Activated naive CD4-positive, alpha-beta T cell treated with anti-CD3 and anti-CD28 coated beads, Interleukin-2, amount 50 U/mL, for 16 hours (primary cell): Measurements from ENCODE around the gene FCHSD2.
"Not testable (repeated sequence)": the region's sequence is repeated elsewhere in the genome, so short reads cannot be mapped to it uniquely, and the experiment has no call there.

Source experiments
- DNase-seq: peaks from one replicate; pipeline ENCODE4 v3.0.0-alpha.2; 2020

The FCHSD2 gene

GRCh38 chr11:73147771-73148681 lies 5.9 kb upstream of the FCHSD2 start:
- DNase-seq, result no peak

GRCh38 chr11:73145986-73146575 lies 4.0 kb upstream of the FCHSD2 start:
- no peak for DNase-seq

DNA sequence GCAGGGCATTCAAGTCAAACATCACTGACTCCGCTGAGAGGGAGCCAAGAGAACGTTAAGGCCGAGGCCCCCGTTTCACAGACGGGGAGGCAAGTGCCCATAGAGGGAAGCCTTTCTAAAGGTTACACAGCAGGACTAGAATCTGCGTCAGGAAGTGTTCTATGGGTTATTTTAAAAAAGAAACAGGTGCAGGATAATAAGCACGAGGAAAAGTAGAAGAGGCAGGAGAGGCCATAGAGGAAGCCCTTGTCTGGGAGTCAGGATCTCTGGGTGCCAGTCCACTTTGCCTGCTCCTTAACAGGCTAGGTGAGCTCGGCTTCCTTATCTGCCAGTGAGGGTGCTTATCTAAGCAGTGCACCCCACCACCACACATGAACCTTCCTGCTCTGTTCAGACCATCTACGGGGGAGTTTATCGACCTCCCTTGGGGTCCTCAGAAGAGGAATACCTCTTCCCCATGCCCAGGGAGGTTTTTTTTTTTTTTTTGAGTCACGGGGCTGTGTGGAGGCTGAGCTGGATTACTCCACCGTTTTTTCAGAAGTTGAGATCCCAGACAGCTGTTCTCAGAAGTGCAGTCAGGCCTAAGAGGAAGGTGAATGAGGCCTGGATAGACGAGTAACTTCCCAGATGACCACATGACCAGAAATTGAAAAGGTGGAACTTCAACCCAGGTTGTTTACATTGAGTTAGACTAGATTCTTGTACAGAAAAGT lies 1.2 kb upstream of the FCHSD2 start:
- DNase-seq, result no peak

- DNase-seq, result peak; percentile 66
Observed at GRCh38 chr11:73141309-73142127, 600 bp downstream of the FCHSD2 start.

DNA sequence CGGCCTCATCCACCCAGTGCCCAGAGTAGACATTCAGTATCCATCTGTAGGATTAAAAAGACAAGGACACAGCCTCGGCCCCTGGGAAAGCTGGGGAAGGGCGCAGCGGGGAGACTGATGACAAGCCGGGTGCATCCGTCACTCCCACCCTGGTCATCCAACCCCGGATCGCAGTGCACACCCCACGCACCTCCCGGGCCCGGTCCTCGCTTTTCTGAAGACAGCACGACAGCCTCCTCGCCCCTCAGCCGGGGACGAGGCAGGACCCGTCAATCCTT lies 1.1 kb downstream of the FCHSD2 start:
- DNase-seq, result peak; percentile 29

DNA sequence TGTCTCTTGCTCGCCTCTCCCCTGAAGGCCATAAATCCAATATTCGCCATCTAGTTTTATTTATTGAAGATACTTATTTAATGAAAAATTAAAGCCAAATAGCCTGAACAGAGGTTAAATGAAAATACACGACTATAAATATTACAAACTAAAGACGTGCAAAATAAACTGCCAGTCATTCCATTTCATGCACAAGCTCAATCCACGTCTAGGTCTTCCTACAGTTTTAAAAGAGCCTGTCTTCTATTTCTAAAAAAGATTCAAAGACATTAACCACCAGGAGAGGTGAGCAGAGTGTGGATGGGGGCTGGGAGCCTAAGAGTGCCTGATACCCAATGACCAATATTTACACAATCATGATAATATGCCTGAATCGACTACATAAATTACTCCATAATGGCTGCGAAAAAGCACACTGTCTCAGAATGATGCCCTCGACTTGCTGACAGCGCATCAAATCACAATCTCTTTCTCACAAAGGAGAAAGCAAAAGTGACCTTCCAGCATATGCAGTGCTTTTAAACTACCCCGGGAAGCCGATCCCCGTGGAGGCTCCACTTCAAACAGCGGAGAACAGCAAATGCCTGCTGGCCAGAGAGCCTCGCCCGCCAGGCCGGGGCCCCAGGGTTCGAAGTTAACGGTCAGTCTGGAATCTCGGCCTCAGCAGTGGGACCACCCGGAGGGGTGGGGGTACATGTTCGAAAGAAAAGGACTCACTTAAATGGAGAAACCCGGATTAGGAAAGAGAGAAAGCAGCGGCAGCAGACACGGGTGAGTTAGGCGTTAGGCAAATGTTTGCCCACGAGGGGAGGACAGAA lies 1.7 kb downstream of the FCHSD2 start:
- DNase-seq, result no peak

- DNase-seq, result no peak
Observed at GRCh38 chr11:73139476-73140198, 2.5 kb downstream of the FCHSD2 start.

GRCh38 chr11:73137944-73138274 lies 4.2 kb downstream of the FCHSD2 start:
- no peak for DNase-seq

DNA sequence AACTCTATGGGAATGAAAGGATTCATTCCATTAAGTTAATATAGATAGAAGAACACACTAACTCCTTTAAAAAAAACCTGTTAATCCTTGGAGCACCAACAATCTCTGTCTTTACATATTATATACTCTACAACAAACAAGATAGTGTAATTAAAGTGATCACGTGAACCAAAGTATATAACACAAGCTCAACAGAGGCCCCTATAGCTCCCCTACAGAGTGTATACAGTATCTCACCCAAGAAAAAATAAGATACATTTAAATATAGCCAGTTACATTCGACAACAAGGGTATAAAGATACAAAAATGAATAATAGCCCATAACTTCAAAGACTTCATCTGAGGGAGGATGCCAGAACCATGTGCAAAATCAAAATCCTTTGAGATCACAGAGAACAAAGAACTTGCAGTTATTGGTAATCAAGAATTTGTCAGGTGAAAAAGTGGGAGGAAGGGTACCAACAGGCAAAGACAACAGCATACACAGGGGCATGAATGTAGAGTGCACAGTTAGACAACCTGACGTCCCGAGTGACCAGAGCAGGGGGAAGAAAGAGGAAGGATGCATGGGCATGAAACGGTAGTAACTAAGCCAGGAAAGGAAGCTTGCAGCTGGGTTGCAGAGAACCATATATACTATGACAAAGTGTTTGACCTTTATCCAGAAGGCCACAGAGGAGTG lies 4.7 kb downstream of the FCHSD2 start:
- DNase-seq, result no peak

GRCh38 chr11:73136722-73137121 lies 5.4 kb downstream of the FCHSD2 start:
- not testable (repeated sequence) for DNase-seq

DNA sequence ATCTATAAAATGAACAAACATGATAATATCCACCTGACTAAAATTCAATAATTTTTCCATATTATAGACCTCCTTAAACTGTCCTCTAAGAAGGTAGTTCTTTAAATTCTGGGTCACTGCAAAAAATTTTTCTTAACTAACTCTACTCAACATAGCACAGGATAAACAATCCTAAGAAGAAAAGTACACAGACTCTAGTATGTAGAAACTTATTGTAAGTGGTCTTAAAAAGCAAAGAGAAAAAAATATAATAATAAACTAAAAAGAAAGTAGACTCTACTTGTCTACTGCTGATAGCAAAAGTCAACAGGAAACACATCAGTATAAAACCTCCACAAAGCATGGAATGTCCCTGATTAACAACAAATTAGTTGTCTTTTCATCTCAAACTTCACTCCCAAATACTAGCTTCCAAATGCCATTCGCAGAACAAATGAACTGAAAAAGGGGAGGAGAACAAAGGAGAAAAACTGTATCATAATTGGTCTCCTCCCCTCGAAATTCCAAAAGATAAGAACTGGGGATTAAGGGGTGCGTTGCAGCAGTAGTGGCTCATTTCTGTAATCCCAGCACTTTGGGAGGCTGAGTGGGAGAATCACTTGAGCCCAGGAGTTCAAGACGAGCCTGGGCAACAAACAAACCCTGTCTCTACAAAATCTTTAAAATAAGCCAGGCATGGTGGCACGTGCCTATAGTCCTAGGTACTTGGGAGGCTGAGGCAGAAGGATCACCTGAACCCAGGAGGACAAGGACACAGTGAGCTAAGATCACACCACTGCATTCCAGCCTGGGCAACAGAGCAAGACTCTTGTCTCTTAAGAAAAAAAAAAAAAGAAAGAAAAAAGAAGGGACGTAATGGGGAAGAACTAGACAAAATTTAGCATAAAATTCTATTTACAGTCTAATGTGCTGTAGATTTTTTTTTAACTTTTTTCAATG lies 6.5 kb downstream of the FCHSD2 start:
- no peak for DNase-seq

DNA sequence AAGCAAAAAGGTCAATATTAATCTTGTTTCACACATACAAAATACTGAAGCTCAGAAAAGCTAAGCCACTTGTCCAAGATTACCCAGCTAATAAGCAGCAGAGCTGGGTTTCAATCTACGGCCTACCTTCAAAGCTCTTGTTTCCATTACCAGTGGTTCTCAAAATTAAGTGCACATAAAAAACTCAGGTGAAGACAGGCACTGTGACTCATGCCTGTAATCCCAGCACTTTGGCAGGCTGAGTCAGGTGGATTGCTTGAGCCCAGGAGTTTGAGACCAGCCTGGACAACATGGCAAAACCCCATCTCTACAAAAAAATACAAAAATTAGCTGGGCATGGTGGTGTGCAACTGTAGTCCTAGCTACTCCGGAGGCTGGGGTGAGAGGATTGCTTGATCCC lies 9.8 kb downstream of the FCHSD2 start:
- not testable (repeated sequence) for DNase-seq

- no peak for DNase-seq
Observed at GRCh38 chr11:73130181-73130580, 11.9 kb downstream of the FCHSD2 start.

GRCh38 chr11:73129198-73129597 lies 12.9 kb downstream of the FCHSD2 start:
- DNase-seq, result no peak

DNA sequence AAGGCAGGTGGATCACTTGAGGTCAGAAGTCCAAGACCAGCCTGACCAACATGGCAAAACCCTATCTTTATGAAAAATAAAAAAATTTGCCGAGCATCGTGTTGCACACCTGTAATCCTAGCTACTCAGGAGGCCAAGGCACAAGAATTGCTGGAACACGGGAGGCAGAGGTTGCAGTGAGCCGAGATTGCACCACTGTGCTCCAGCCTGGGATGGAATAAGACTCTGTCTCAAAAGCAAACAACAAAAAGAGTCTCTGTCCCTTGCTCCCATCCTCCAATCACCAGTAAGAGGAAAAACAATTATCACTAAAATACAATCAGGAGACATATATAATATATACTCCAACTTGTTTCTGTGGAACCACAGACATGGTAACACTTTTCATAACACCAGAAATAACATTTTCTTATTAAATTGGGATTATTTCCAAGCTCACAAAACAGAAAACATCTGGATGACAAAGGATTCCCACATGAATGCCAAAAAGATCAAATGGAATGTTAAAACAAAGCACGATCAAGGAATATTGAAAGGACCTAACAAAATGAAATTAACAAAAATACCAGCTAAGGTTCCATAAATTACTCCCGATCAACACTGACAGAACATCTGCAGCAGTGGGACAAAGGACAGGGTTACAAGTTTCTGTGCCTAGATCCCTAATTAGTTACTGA lies 15.2 kb downstream of the FCHSD2 start:
- no peak for DNase-seq

GRCh38 chr11:73124800-73125199 lies 17.3 kb downstream of the FCHSD2 start:
- no peak for DNase-seq

DNA sequence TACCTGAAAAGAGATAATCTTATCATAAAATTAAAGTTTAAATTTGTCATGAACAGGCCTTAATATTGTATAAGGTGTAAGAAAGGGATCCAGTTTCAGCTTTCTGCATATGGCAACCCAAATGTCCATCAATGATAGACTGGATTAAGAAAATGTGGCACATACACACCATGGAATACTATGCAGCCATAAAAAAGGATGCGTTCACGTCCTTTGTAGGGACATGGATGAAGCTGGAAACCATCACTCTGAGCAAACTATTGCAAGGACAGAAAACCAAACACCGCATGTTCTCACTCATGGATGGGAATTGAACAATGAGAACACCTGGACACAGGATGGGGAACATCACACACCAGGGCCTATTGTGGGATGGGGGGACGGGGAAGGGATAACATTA lies 18.2 kb downstream of the FCHSD2 start:
- not testable (repeated sequence) for DNase-seq

DNA sequence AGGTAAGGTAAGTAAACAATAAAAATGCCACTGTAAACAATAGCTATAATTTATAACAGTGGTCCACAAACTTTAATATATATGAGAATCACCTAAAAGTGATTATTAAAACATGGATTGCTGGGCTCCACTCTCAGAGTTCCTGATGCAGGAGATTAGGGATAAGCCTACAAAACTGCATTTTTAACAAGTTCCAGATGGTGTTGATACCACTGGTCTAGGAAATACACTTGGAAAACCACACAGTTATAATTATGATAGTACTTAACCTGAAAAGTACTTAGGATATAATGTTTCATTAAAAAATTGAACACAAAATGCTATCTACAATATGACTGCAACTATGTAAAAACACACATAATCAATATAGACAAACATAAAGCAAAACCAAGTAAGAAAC lies 20.4 kb downstream of the FCHSD2 start:
- DNase-seq, result no peak

DNA sequence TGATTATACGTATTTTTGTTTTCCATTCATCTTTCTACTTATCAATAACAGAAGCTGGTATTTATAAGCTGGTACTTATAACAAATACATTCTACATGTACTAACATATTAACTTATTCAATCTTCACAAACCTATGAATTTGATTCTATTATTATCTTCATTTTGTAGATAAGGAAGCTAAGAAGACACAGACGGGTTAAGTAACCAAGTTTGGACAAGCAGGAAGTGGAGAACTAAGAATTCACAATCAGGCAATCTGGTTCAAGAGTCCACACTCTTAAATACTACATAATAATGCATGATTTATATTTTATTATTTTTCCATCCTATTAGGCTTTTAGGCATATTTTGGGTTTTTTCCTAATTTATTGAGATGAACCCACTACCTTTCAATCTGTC lies 25.0 kb downstream of the FCHSD2 start:
- no peak for DNase-seq
